Endothelial cell of umbilical vein (primary cell): ENCODE results near the gene SHLD2.
"Not testable (repeated sequence)": the region's sequence is repeated elsewhere in the genome, so short reads cannot be mapped to it uniquely, and the experiment has no call there.

Source experiments
- CTCF ChIP-seq, 2 donors: IDR thresholded peaks; 1 replicate in 1 of 2; 2 replicates in 1 of 2; pipeline ENCODE4 v1.5.1; 2011; ENCODE audit warnings: low read length in 2 of 2, mild to moderate bottlenecking in 2 of 2, moderate library complexity in 2 of 2, control low read depth in 1 of 2, inconsistent platforms in 1 of 2, low read depth in 1 of 2; ENCODE audit not compliant: insufficient read depth in 1 of 2; ENCODE audit errors: extremely low read depth in 1 of 2
- EZH2 ChIP-seq: IDR thresholded peaks from 2 replicates; pipeline ENCODE4 v1.6.1; 2012; ENCODE audit warnings: borderline replicate concordance, low read depth, mild to moderate bottlenecking, moderate library complexity, low read length, inconsistent platforms; ENCODE audit not compliant: severe bottlenecking
- FOS ChIP-seq: IDR thresholded peaks from 2 replicates; pipeline ENCODE4 v1.6.1; 2011; ENCODE audit warnings: mild to moderate bottlenecking, low read length, moderate library complexity, borderline replicate concordance; ENCODE audit not compliant: insufficient read depth
- JUN ChIP-seq: IDR thresholded peaks from 2 replicates; pipeline ENCODE4 v1.6.1; 2011; ENCODE audit warnings: borderline replicate concordance, low read depth; ENCODE audit not compliant: insufficient read length, insufficient read depth
- MYC ChIP-seq: IDR thresholded peaks from one replicate; pipeline ENCODE4 v1.6.1; 2011; ENCODE audit warnings: mild to moderate bottlenecking, low read depth, low read length
- POLR2A ChIP-seq: IDR thresholded peaks from 2 replicates; pipeline ENCODE4 v1.6.1; 2012; ENCODE audit warnings: low read depth, mild to moderate bottlenecking, control low read depth, low read length
- POLR2AphosphoS5 ChIP-seq: IDR thresholded peaks from 2 replicates; pipeline ENCODE4 v1.6.1; 2012; ENCODE audit warnings: low read depth, mild to moderate bottlenecking, control low read depth, low read length, moderate library complexity; ENCODE audit not compliant: insufficient read depth

GRCh38 chr10:87083576-87084290, 11.3 kb upstream of the SHLD2 start:
- not testable (repeated sequence) for TF ChIP-seq CTCF (IDR thresholded peaks at IDR 0.05; ENCODE audit: extremely low read depth in 1 of 2, insufficient read depth in 1 of 2, low read depth in 1 of 2, low read length in 2 of 2); POLR2A; POLR2AphosphoS5; FOS; MYC; EZH2
- peak; percentile 19 for TF ChIP-seq JUN
